Measurements from ENCODE around the gene MYL10. TPM values are rescaled to one million over a fixed set of nuclear protein-coding genes. Genes with fewer than 3 reads are reported as not detected.

The MYL10 gene
- total and polyA plus RNA-seq, 2 of the 8 experiments (the other 6 are each of a cell fraction or from before 2014, with no cell fraction given): 0.18 TPM; not detected in 1

GRCh38 chr7:101667920-101668319, 38.8 kb upstream of the MYL10 start (continued):
- TF ChIP-seq SP4 (IDR thresholded peaks at IDR 0.05; ENCODE audit: low read length) (no peak), ATF2 (IDR thresholded peaks at IDR 0.05; ENCODE audit: low read length) (no peak), MAFK (IDR thresholded peaks at IDR 0.05; ENCODE audit: low read depth, low read length) (no peak), KDM5A (IDR thresholded peaks at IDR 0.05; ENCODE audit: low read length) (no peak), SRF (IDR thresholded peaks at IDR 0.05; ENCODE audit: low read depth, low read length) (no peak)
